Measurements from ENCODE around the gene GALE.
"Not testable (repeated sequence)": the region's sequence is repeated elsewhere in the genome, so short reads cannot be mapped to it uniquely, and the experiment has no call there.

GALE gene

GRCh38 chr1:23800400-23801337, at the start of gene GALE:
TSS of gene GALE (minus strand) at chr1:23800754. CDS start at chr1:23799007, 1,747 bp downstream.
- Histone ChIP-seq H3K27ac (ENCODE audit: low read length) (no peak within 1 kb of the TSS), H3K27me3 (ENCODE audit: control insufficient read depth, insufficient read depth, low read length) (peaks cover 14% of the 10 kb centered on the region), H3K36me3 (ENCODE audit: control insufficient read depth, low read depth, low read length) (peaks cover 15% of the 10 kb centered on the region), H3K4me3 (ENCODE audit: low read length) (peak within 1 kb of the TSS; percentile 81), H3K4me1 (ENCODE audit: control insufficient read depth, low read depth, low read length) (peaks cover 9% of the 10 kb centered on the region), H3K9me3 (ENCODE audit: control insufficient read depth, low read depth, low read length) (no peaks in the 10 kb centered on the region), H3K9ac (ENCODE audit: low read length) (peak within 1 kb of the TSS; percentile 69)

DNA sequence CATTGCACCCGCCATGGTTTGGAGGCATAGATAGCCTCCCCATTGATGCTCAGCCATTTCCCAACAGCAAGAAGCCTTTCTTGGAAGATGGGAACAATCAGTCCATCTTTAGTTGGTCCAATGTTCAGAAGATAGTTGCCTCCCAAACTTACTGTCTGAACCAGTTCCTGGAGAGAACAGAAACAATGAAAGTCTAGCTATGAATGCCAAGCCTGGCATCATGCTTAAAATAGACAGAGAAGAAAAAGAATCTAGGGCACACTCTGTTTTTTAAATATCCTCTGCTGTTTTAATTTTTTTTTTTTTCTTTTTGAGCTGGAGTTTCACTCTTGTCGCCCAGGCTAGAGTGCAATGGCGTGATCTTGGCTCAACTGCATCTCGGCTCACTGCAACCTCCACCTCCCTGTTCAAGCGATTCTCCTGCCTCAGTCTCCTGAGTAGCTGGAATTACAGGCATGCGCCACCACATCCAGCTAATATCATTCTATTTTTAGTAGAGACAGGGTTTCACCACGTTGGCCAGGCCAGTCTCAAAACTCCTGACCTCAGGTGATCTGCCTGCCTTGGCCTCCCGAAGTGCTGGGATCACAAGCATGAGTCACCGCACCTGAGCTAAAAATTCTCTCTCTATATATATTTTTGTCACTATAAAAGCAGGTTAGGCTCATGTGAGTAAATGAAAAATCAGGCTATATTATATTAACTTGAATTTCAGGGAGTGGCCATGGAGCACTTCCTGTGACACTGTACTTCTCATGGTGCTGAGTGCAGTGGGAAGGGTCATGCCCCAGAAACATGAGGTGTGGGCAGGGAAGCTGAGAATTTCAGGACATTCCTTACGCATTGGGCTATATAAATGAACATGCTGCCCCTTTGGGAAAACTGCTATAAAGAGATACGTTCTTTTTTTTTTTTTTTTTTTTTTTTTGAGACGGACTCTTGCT, 48.4 kb upstream of the GALE start:
- H3K27ac ChIP-seq (ENCODE audit: low read length), result no peak overlapping the region
- H3K36me3 ChIP-seq (ENCODE audit: control insufficient read depth, low read depth, low read length), result no peaks in the 10 kb centered on the region
- H3K4me1 ChIP-seq (ENCODE audit: control insufficient read depth, low read depth, low read length), result no peaks in the 10 kb centered on the region
- no peaks in the 10 kb centered on the region for H3K27me3 ChIP-seq (ENCODE audit: control insufficient read depth, insufficient read depth, low read length)
- H3K4me3 ChIP-seq (ENCODE audit: low read length), result no peak overlapping the region
- H3K9ac ChIP-seq (ENCODE audit: low read length), result no peak overlapping the region
- no peaks in the 10 kb centered on the region for H3K9me3 ChIP-seq (ENCODE audit: control insufficient read depth, low read depth, low read length)

GRCh38 chr1:23847482-23848095, 47.0 kb upstream of the GALE start:
- H3K9me3 ChIP-seq (ENCODE audit: control insufficient read depth, low read depth, low read length); H3K4me1 ChIP-seq (ENCODE audit: control insufficient read depth, low read depth, low read length); H3K36me3 ChIP-seq (ENCODE audit: control insufficient read depth, low read depth, low read length); H3K27me3 ChIP-seq (ENCODE audit: control insufficient read depth, insufficient read depth, low read length); H3K27ac ChIP-seq (ENCODE audit: low read length); H3K4me3 ChIP-seq (ENCODE audit: low read length); H3K9ac ChIP-seq (ENCODE audit: low read length): not testable (repeated sequence)

GRCh38 chr1:23845163-23845562, 44.6 kb upstream of the GALE start:
- Histone ChIP-seq H3K9me3 (ENCODE audit: control insufficient read depth, low read depth, low read length) (no peaks in the 10 kb centered on the region), H3K4me1 (ENCODE audit: control insufficient read depth, low read depth, low read length) (no peaks in the 10 kb centered on the region), H3K36me3 (ENCODE audit: control insufficient read depth, low read depth, low read length) (no peaks in the 10 kb centered on the region), H3K27me3 (ENCODE audit: control insufficient read depth, insufficient read depth, low read length) (no peaks in the 10 kb centered on the region), H3K9ac (ENCODE audit: low read length) (no peak overlapping the region), H3K27ac (ENCODE audit: low read length) (no peak overlapping the region), H3K4me3 (ENCODE audit: low read length) (no peak overlapping the region)

- H3K9ac ChIP-seq (ENCODE audit: low read length), result no peak overlapping the region
- no peaks in the 10 kb centered on the region for H3K27me3 ChIP-seq (ENCODE audit: control insufficient read depth, insufficient read depth, low read length)
- no peaks in the 10 kb centered on the region for H3K9me3 ChIP-seq (ENCODE audit: control insufficient read depth, low read depth, low read length)
- H3K4me1 ChIP-seq (ENCODE audit: control insufficient read depth, low read depth, low read length), result no peaks in the 10 kb centered on the region
- H3K4me3 ChIP-seq (ENCODE audit: low read length), result no peak overlapping the region
- H3K36me3 ChIP-seq (ENCODE audit: control insufficient read depth, low read depth, low read length), result no peaks in the 10 kb centered on the region
- H3K27ac ChIP-seq (ENCODE audit: low read length), result no peak overlapping the region
These were observed 43.1 kb upstream of the GALE start for GRCh38 chr1:23843644-23844043.

GRCh38 chr1:23838401-23838866, 37.9 kb upstream of the GALE start:
- H3K4me3 ChIP-seq (ENCODE audit: low read length), result peak overlapping the region; percentile 57
- no peak overlapping the region for H3K27ac ChIP-seq (ENCODE audit: low read length)

DNA sequence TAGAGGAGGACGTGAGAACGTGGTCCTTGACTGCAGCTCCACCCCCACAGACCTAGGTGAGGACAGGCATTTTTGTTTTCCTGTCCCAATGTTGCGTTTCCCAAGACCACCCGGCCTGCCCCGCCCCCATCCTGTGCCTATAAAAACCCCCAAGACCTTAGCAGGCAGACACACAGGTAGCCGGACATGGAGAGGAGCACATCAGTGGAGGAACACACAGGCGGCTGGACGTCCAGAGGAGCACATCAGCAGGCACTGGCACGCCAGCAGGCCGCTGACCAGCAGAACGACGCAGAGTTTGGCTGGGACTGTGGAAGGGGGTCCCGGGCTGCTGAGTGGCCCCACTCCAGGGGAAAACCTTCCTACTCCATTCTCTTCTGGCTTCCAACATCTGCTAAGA, 37.4 kb upstream of the GALE start:
- Histone ChIP-seq H3K9ac (ENCODE audit: low read length) (no peak overlapping the region), H3K27me3 (ENCODE audit: control insufficient read depth, insufficient read depth, low read length) (peaks cover 11% of the 10 kb centered on the region), H3K4me1 (ENCODE audit: control insufficient read depth, low read depth, low read length) (no peaks in the 10 kb centered on the region), H3K27ac (ENCODE audit: low read length) (no peak overlapping the region), H3K36me3 (ENCODE audit: control insufficient read depth, low read depth, low read length) (no peaks in the 10 kb centered on the region), H3K9me3 (ENCODE audit: control insufficient read depth, low read depth, low read length) (no peaks in the 10 kb centered on the region), H3K4me3 (ENCODE audit: low read length) (peak overlapping the region; percentile 57)

More at GRCh38 chr1:23838401-23838866, 37.9 kb upstream of the GALE start:
- H3K4me1 ChIP-seq (ENCODE audit: control insufficient read depth, low read depth, low read length), result no peaks in the 10 kb centered on the region
- H3K27me3 ChIP-seq (ENCODE audit: control insufficient read depth, insufficient read depth, low read length), result peaks cover 11% of the 10 kb centered on the region
- no peaks in the 10 kb centered on the region for H3K9me3 ChIP-seq (ENCODE audit: control insufficient read depth, low read depth, low read length)
- H3K9ac ChIP-seq (ENCODE audit: low read length), result no peak overlapping the region
- no peaks in the 10 kb centered on the region for H3K36me3 ChIP-seq (ENCODE audit: control insufficient read depth, low read depth, low read length)

GRCh38 chr1:23836037-23836436, 35.5 kb upstream of the GALE start:
- no peak overlapping the region for H3K27ac ChIP-seq (ENCODE audit: low read length)
- no peak overlapping the region for H3K9ac ChIP-seq (ENCODE audit: low read length)
- H3K4me3 ChIP-seq (ENCODE audit: low read length), result no peak overlapping the region
- no peaks in the 10 kb centered on the region for H3K9me3 ChIP-seq (ENCODE audit: control insufficient read depth, low read depth, low read length)
- H3K27me3 ChIP-seq (ENCODE audit: control insufficient read depth, insufficient read depth, low read length), result peaks cover 11% of the 10 kb centered on the region
- H3K36me3 ChIP-seq (ENCODE audit: control insufficient read depth, low read depth, low read length), result no peaks in the 10 kb centered on the region
- H3K4me1 ChIP-seq (ENCODE audit: control insufficient read depth, low read depth, low read length), result no peaks in the 10 kb centered on the region

DNA sequence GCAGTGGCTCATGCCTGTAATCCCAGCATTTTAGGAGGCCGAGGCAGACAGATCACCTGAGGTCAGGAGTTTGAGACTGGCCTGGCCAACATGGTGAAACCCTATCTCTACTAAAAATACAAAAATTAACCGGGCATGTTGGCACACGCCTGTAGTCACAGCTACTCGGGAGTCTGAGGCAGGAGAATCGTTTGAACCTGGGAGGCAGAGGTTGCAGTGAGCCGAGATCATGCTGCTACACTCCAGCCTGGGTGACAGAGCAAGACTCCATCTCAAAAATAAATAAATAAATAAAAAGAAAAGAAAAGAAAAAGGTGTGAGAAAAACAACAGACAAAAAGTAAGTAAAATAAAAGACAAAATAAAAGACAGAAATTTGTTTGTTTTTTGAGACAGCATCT, 33.6 kb upstream of the GALE start:
- H3K27me3 ChIP-seq (ENCODE audit: control insufficient read depth, insufficient read depth, low read length), result peaks cover 11% of the 10 kb centered on the region
- H3K4me1 ChIP-seq (ENCODE audit: control insufficient read depth, low read depth, low read length); H3K27ac ChIP-seq (ENCODE audit: low read length); H3K9me3 ChIP-seq (ENCODE audit: control insufficient read depth, low read depth, low read length); H3K4me3 ChIP-seq (ENCODE audit: low read length); H3K36me3 ChIP-seq (ENCODE audit: control insufficient read depth, low read depth, low read length); H3K9ac ChIP-seq (ENCODE audit: low read length): not testable (repeated sequence)

DNA sequence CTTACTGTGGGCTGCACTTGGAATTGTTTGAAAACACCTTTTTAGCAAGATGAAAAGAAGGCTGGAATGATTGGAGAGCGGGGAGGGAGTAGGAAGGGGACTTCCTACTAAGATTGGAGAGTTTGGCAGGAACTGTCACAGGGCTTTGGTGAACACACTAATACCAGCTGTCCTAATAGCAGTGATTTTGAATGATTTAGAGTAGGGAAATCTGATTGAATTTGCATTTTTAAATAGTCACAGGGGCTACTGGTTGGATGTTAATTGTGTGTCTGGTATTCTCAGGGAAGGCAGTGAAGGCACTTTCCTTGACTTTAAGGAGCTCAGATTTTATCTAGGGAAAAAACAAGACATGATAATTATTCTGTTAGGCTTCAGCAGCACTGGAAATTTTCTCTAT, 27.2 kb upstream of the GALE start:
- no peaks in the 10 kb centered on the region for H3K36me3 ChIP-seq (ENCODE audit: control insufficient read depth, low read depth, low read length)
- no peaks in the 10 kb centered on the region for H3K9me3 ChIP-seq (ENCODE audit: control insufficient read depth, low read depth, low read length)
- H3K27ac ChIP-seq (ENCODE audit: low read length), result no peak overlapping the region
- no peaks in the 10 kb centered on the region for H3K4me1 ChIP-seq (ENCODE audit: control insufficient read depth, low read depth, low read length)
- H3K9ac ChIP-seq (ENCODE audit: low read length), result no peak overlapping the region
- no peak overlapping the region for H3K4me3 ChIP-seq (ENCODE audit: low read length)
- H3K27me3 ChIP-seq (ENCODE audit: control insufficient read depth, insufficient read depth, low read length), result no peaks in the 10 kb centered on the region

DNA sequence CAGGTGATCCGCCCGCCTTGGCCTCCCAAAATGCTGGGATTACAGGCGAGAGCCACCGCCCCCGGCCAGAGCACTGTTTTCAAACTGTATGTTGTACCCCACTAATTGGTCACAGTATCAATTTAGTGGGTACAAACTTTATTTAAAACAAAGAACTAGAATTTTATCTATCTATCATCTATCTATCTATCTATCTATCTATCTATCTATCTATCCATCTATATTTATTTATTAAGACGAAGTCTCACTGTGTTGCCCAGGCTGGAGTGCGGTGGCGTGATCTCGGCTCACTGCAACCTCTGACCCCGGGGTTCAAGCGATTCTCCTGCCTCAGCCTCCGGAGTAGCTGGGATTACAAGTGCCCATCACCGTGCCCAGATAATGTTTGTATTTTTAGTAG, 26.0 kb upstream of the GALE start:
- not testable (repeated sequence) for H3K36me3 ChIP-seq (ENCODE audit: control insufficient read depth, low read depth, low read length); H3K4me1 ChIP-seq (ENCODE audit: control insufficient read depth, low read depth, low read length); H3K9ac ChIP-seq (ENCODE audit: low read length); H3K9me3 ChIP-seq (ENCODE audit: control insufficient read depth, low read depth, low read length); H3K4me3 ChIP-seq (ENCODE audit: low read length); H3K27ac ChIP-seq (ENCODE audit: low read length); H3K27me3 ChIP-seq (ENCODE audit: control insufficient read depth, insufficient read depth, low read length)
